Trophoblast cell (in vitro differentiated cells and primary cell): Measurements from ENCODE around the gene ASPG.

Source experiments
- DNase-seq, 2 donors: peaks; one replicate each; pipeline ENCODE4 v3.0.0-alpha.2; 2016
- H2AFZ ChIP-seq: 2 replicates; pipeline ENCODE4 v1.6.1; 2013; ENCODE audit warnings: low read length, moderate library complexity, mild to moderate bottlenecking; ENCODE audit not compliant: insufficient read depth, poor library complexity
- H2AK5ac ChIP-seq: 2 replicates; pipeline ENCODE4 v1.6.1; 2013; ENCODE audit warnings: mild to moderate bottlenecking, low read length
- H2BK120ac ChIP-seq: 2 replicates; pipeline ENCODE4 v1.6.1; 2013; ENCODE audit warnings: low read length, mild to moderate bottlenecking, moderate library complexity; ENCODE audit not compliant: insufficient read depth, poor library complexity
- H2BK12ac ChIP-seq: 2 replicates; pipeline ENCODE4 v1.6.1; 2013; ENCODE audit warnings: mild to moderate bottlenecking, low read length, moderate library complexity
- H2BK5ac ChIP-seq: 2 replicates; pipeline ENCODE4 v1.6.1; 2013; ENCODE audit warnings: low read length, low read depth, moderate library complexity, mild to moderate bottlenecking; ENCODE audit not compliant: poor library complexity
- H3K14ac ChIP-seq: 2 replicates; pipeline ENCODE4 v1.6.1; 2013; ENCODE audit warnings: mild to moderate bottlenecking, low read length
- H3K18ac ChIP-seq: 2 replicates; pipeline ENCODE4 v1.6.1; 2013; ENCODE audit warnings: mild to moderate bottlenecking, low read length
- H3K23ac ChIP-seq: 2 replicates; pipeline ENCODE4 v1.6.1; 2013; ENCODE audit warnings: low read length
- H3K27ac ChIP-seq: 2 replicates; pipeline ENCODE4 v1.5.1; 2013; ENCODE audit warnings: low read depth, mild to moderate bottlenecking, inconsistent platforms, low read length, moderate library complexity
- H3K27me3 ChIP-seq: 2 replicates; pipeline ENCODE4 v1.6.1; 2013; ENCODE audit warnings: inconsistent platforms, mild to moderate bottlenecking, low read length, moderate library complexity; ENCODE audit not compliant: insufficient read depth
- H3K36me3 ChIP-seq, 2 experiments: 1 replicate in 1 of 2; 2 replicates in 1 of 2; pipeline ENCODE4 v1.6.1; 2013; ENCODE audit warnings: low read length in 2 of 2, mild to moderate bottlenecking in 2 of 2, moderate library complexity in 1 of 2; ENCODE audit not compliant: insufficient read depth in 2 of 2, control insufficient read depth in 1 of 2
- H3K4ac ChIP-seq: 2 replicates; pipeline ENCODE4 v1.6.1; 2013; ENCODE audit warnings: low read depth, mild to moderate bottlenecking, low read length, moderate library complexity
- H3K4me1 ChIP-seq, 2 experiments: 1 replicate in 1 of 2; 2 replicates in 1 of 2; pipeline ENCODE4 v1.6.1; 2013; ENCODE audit warnings: low read length in 2 of 2, mild to moderate bottlenecking in 2 of 2, moderate library complexity in 1 of 2; ENCODE audit not compliant: insufficient read depth in 2 of 2, control insufficient read depth in 1 of 2
- H3K4me2 ChIP-seq: 2 replicates; pipeline ENCODE4 v1.6.1; 2013; ENCODE audit warnings: inconsistent platforms, mild to moderate bottlenecking, low read length, moderate library complexity
- H3K4me3 ChIP-seq: 2 replicates; pipeline ENCODE4 v1.5.1; 2013; ENCODE audit warnings: mild to moderate bottlenecking, low read depth, low read length, inconsistent platforms
- H3K79me1 ChIP-seq: one replicate; pipeline ENCODE4 v1.6.1; 2013; ENCODE audit warnings: low read length
- H3K79me2 ChIP-seq: 2 replicates; pipeline ENCODE4 v1.6.1; 2013; ENCODE audit warnings: low read length, mild to moderate bottlenecking; ENCODE audit not compliant: control insufficient read depth, insufficient read depth, poor library complexity
- H3K9ac ChIP-seq: 2 replicates; pipeline ENCODE4 v1.6.1; 2013; ENCODE audit warnings: mild to moderate bottlenecking, low read length
- H3K9me3 ChIP-seq: 2 replicates; pipeline ENCODE4 v1.6.1; 2013; ENCODE audit warnings: low read depth, mild to moderate bottlenecking, control low read depth, inconsistent platforms, low read length; ENCODE audit not compliant: insufficient read depth
- H4K12ac ChIP-seq: 2 replicates; pipeline ENCODE4 v1.6.1; 2013; ENCODE audit warnings: low read depth, mild to moderate bottlenecking, low read length, moderate library complexity
- H4K8ac ChIP-seq: 2 replicates; pipeline ENCODE4 v1.6.1; 2013; ENCODE audit warnings: low read depth, mild to moderate bottlenecking, low read length, moderate library complexity
- H4K91ac ChIP-seq: one replicate; pipeline ENCODE4 v1.6.1; 2013; ENCODE audit warnings: low read depth, mild to moderate bottlenecking, low read length, moderate library complexity
- WGBS: extraction: QIAGEN DNeasy Blood & Tissue Kit; methylation state at CpG from one replicate; pipeline ENCODE4 v1.1.7; 2013; ENCODE audit warnings: missing lambda C conversion rate; ENCODE audit not compliant: insufficient read length, insufficient coverage; ENCODE audit errors: extremely low coverage; 5-methylcytosine and 5-hydroxymethylcytosine counted together

Gene ASPG

DNA sequence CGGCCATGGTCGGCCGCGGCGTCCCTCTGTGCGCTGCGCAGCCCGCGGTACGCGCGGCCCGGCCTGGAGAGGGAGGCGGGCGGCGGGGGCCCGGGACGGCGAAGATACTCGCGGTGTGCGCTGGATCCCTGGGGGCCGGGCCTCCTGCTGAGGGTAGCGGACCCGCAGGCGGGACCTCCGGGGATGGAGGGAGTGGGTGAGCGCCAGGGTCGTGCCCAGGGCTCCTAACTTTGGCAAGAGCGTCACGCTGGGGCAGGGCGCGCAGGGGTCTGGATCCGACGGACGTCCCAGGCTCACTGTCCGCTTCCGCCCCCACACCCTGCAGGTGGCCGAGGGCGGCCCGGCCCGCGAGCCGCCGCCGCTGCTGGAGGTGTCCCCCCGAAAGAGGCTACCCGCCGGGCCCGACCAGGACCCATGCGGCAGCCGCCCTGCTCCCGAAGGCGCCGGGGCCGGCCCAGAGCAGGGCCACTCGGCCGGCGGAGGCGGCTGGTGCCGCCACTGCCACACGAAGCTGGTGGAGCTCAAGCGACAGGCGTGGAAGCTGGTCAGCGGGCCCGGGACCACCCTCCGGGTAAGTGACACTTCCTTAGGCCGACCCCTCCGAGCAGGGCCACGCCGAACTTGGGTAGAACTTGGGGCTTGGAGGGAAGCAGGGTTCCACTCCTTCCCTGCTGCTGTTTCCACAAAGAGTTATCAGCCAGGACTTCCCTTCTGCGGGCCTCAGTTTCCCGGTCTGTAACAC is 53.4 kb downstream of the ASPG start:
- peak overlapping the region; percentile 30 for H2BK120ac ChIP-seq
- no peak overlapping the region for H3K27ac ChIP-seq
- H3K79me2 ChIP-seq, result peaks cover 2% of the 10 kb centered on the region
- peaks cover 8 to 25% of the 10 kb centered on the region in 2 experiments for H3K4me1 ChIP-seq
- no peak overlapping the region for H2BK12ac ChIP-seq
- peak overlapping the region; percentile 40 for H4K8ac ChIP-seq
- no peak overlapping the region for H3K9ac ChIP-seq
- H3K14ac ChIP-seq, result peak overlapping the region; percentile 39
- peak overlapping the region; percentile 67 for H3K4me3 ChIP-seq
- H3K23ac ChIP-seq, result no peak overlapping the region
- peak overlapping the region; percentile 64 for H2AFZ ChIP-seq
- no CpG with 5 or more reads among the region's 73 CpGs for WGBS
- peaks cover 2% of the 10 kb centered on the region for H3K79me1 ChIP-seq
- H3K36me3 ChIP-seq, result no peaks in the 10 kb centered on the region
- H4K91ac ChIP-seq, result peak overlapping the region; percentile 37
- H3K27me3 ChIP-seq, result peaks cover 25% of the 10 kb centered on the region
- H3K9me3 ChIP-seq, result peaks cover 7% of the 10 kb centered on the region
- no peak overlapping the region for H2BK5ac ChIP-seq
- peak overlapping the region; percentile 11 for H3K18ac ChIP-seq
- peak in 1 of 2 donors; percentile 31 for DNase-seq
- peak overlapping the region; percentile 97 for H3K4me2 ChIP-seq
- peak overlapping the region; percentile 26 for H2AK5ac ChIP-seq
- no peak overlapping the region for H4K12ac ChIP-seq
- H3K4ac ChIP-seq, result peak overlapping the region; percentile 32

- H3K4me3 ChIP-seq, result peak overlapping the region; percentile 42
- no peak overlapping the region for H4K12ac ChIP-seq
- H3K4ac ChIP-seq, result peak overlapping the region; percentile 32
- H3K36me3 ChIP-seq, result no peaks in the 10 kb centered on the region
- H3K79me2 ChIP-seq, result peaks cover 2% of the 10 kb centered on the region
- DNase-seq, result no peak
- H3K9ac ChIP-seq, result no peak overlapping the region
- H2BK120ac ChIP-seq, result no peak overlapping the region
- H3K79me1 ChIP-seq, result peaks cover 2% of the 10 kb centered on the region
- no peak overlapping the region for H3K18ac ChIP-seq
- peaks cover 8 to 25% of the 10 kb centered on the region in 2 experiments for H3K4me1 ChIP-seq
- H2BK5ac ChIP-seq, result no peak overlapping the region
- no CpG with 5 or more reads among the region's 14 CpGs for WGBS
- peaks cover 7% of the 10 kb centered on the region for H3K9me3 ChIP-seq
- peak overlapping the region; percentile 26 for H2AK5ac ChIP-seq
- no peak overlapping the region for H3K14ac ChIP-seq
- H2BK12ac ChIP-seq, result no peak overlapping the region
- no peak overlapping the region for H4K8ac ChIP-seq
- no peak overlapping the region for H3K23ac ChIP-seq
- H2AFZ ChIP-seq, result no peak overlapping the region
- H3K27me3 ChIP-seq, result peaks cover 25% of the 10 kb centered on the region
- no peak overlapping the region for H4K91ac ChIP-seq
- no peak overlapping the region for H3K27ac ChIP-seq
- peak overlapping the region; percentile 97 for H3K4me2 ChIP-seq
Measured at GRCh38 chr14:104139460-104140212, 54.1 kb downstream of the ASPG start.

DNA sequence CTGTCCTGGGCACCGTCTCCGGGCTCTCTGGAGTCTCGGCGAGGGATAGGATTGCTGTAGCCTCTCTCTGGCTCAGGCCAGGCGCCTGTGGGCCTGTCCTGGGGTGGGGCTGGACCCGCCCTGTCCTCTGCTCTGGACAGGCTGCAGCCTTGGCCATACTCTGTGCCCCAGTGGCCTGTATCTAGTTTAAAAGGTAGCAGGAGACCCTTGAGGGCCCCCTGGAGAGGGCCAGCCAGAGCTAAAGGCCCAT is 54.6 kb downstream of the ASPG start:
- no peak overlapping the region for H3K23ac ChIP-seq
- H4K8ac ChIP-seq, result no peak overlapping the region
- peaks cover 8 to 25% of the 10 kb centered on the region in 2 experiments for H3K4me1 ChIP-seq
- H3K27ac ChIP-seq, result no peak overlapping the region
- H3K14ac ChIP-seq, result no peak overlapping the region
- H2BK120ac ChIP-seq, result no peak overlapping the region
- H2BK12ac ChIP-seq, result no peak overlapping the region
- no peak overlapping the region for H4K91ac ChIP-seq
- H3K79me1 ChIP-seq, result peaks cover 2% of the 10 kb centered on the region
- peaks cover 22% of the 10 kb centered on the region for H3K27me3 ChIP-seq
- H2AK5ac ChIP-seq, result no peak overlapping the region
- no peak overlapping the region for H3K4me3 ChIP-seq
- no peak overlapping the region for H4K12ac ChIP-seq
- H3K9ac ChIP-seq, result no peak overlapping the region
- no CpG with 5 or more reads among the region's 6 CpGs for WGBS
- no peak overlapping the region for H2AFZ ChIP-seq
- peaks cover 7% of the 10 kb centered on the region for H3K9me3 ChIP-seq
- peaks cover 2% of the 10 kb centered on the region for H3K79me2 ChIP-seq
- no peak overlapping the region for H3K18ac ChIP-seq
- no peak overlapping the region for H2BK5ac ChIP-seq
- DNase-seq, result no peak
- no peak overlapping the region for H3K4ac ChIP-seq
- no peak overlapping the region for H3K4me2 ChIP-seq
- H3K36me3 ChIP-seq, result no peaks in the 10 kb centered on the region

DNA sequence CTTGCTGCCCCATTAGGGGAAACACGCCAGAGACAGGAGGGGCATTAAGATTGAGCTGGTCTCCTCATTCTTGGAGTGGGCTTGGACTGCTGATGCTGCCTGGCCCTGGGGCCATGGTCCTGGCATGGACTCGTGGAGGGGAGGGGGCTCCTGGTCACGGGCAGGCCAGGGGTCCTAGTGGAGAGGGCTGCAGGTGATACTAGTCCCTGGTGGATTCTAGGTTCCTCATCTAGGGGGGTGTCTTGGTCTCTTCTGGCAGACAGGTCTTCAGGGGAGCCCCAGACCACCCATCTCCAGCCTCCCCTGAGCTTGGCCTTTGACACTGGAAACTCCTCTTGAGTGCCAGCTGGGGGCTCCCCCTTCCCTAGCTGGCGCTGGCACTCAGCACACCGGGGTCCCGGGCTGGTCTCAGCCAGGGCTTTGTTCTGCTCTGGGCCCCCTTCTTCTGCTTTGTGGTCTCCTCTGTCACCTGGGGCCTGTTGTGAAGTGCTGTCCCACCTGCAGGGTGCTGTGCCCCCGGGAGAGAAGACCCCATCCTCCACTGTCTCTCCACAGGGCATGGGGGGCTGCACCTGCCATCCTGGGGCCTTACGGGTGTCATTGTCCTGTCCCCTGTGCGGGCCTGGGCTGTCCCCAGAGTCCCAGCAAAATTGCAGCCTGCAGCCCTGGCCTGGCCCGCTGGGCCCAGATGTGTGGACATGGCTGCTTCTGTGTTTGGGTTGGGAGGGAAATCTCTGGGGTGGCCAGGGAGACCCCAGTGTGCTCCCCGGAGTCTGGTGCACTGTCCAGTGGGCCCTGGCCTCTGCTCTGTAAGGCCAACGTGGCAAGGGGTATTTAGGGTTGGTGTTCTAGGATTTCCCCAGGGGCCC is 55.2 kb downstream of the ASPG start:
- H3K4me1 ChIP-seq, result peaks cover 8 to 24% of the 10 kb centered on the region in 2 experiments
- peaks cover 6% of the 10 kb centered on the region for H3K9me3 ChIP-seq
- no peak overlapping the region for H2AK5ac ChIP-seq
- no peak overlapping the region for H2BK5ac ChIP-seq
- H3K23ac ChIP-seq, result no peak overlapping the region
- H3K9ac ChIP-seq, result no peak overlapping the region
- H2AFZ ChIP-seq, result no peak overlapping the region
- no peak overlapping the region for H3K18ac ChIP-seq
- DNase-seq, result no peak
- H4K12ac ChIP-seq, result no peak overlapping the region
- no peaks in the 10 kb centered on the region for H3K36me3 ChIP-seq
- peaks cover 2% of the 10 kb centered on the region for H3K79me2 ChIP-seq
- H3K79me1 ChIP-seq, result peaks cover 2% of the 10 kb centered on the region
- H3K27me3 ChIP-seq, result peaks cover 16% of the 10 kb centered on the region
- peak overlapping the region; percentile 14 for H3K4me3 ChIP-seq
- no peak overlapping the region for H3K27ac ChIP-seq
- no peak overlapping the region for H3K14ac ChIP-seq
- no peak overlapping the region for H2BK120ac ChIP-seq
- no peak overlapping the region for H4K8ac ChIP-seq
- no peak overlapping the region for H4K91ac ChIP-seq
- no peak overlapping the region for H3K4ac ChIP-seq
- no peak overlapping the region for H2BK12ac ChIP-seq
- no CpG with 5 or more reads among the region's 12 CpGs for WGBS
- H3K4me2 ChIP-seq, result no peak overlapping the region
